K562 (cell line): ENCODE measurements around the gene GNS. TPM values are rescaled to one million over a fixed set of nuclear protein-coding genes. Genes with fewer than 3 reads are reported as not detected.

Experiments
- ARID4B ChIP-seq: sonication (generic); formaldehyde crosslinking; IDR thresholded peaks from 2 replicates; pipeline ENCODE4 v1.8.0; 2022; ENCODE audit warnings: mild to moderate bottlenecking, missing genetic modification reagents
- CBFA2T3 ChIP-seq: fragments of 450-650 bp; IDR thresholded peaks from 2 replicates; pipeline ENCODE4 v1.6.1; 2017
- MYC ChIP-seq, 2 experiments: fragments of 250-450 bp in 1 of 2; sonication (Bioruptor Pico) in 1 of 2; IDR thresholded peaks; 2 replicates each; pipeline versions ENCODE4 v1.5.1 to v1.6.1; 2012 to 2021; ENCODE audit warnings: low read depth in 2 of 2, borderline replicate concordance in 1 of 2, improper control_type of control experiment in 1 of 2, low read length in 1 of 2, mild to moderate bottlenecking in 1 of 2, moderate library complexity in 1 of 2
- NR2F6 ChIP-seq: fragments of 450-650 bp; formaldehyde crosslinking; IDR thresholded peaks from 2 replicates; pipeline ENCODE4 v1.4.0; 2020; ENCODE audit warnings: mild to moderate bottlenecking
- POLR3G ChIP-seq: IDR thresholded peaks from 2 replicates; pipeline ENCODE4 v1.6.1; 2011; ENCODE audit not compliant: insufficient read length, insufficient replicate concordance; ENCODE audit errors: extremely low read depth
- PTTG1 ChIP-seq: fragments of 450-650 bp; IDR thresholded peaks from 2 replicates; pipeline ENCODE4 v1.6.1; 2016; ENCODE audit warnings: low read depth, mild to moderate bottlenecking, missing genetic modification characterization, missing compliant biosample characterization
- RBFOX2 ChIP-seq: fragments of 200-400 bp; formaldehyde crosslinking; IDR thresholded peaks from 2 replicates; pipeline ENCODE4 v1.6.1; 2017; ENCODE audit warnings: low read depth, mild to moderate bottlenecking, low read length, moderate library complexity
- UBTF ChIP-seq, 2 experiments: IDR thresholded peaks; 2 replicates each; pipeline ENCODE4 v1.6.1; 2012; ENCODE audit warnings: improper control_type of control experiment in 2 of 2, low read depth in 2 of 2, low read length in 2 of 2, borderline replicate concordance in 1 of 2
- WHSC1 ChIP-seq: IDR thresholded peaks from one replicate; pipeline ENCODE4 v1.6.1; 2012; ENCODE audit warnings: low read length, control low read depth, inconsistent platforms
- ZEB2 ChIP-seq: fragments of 450-650 bp; IDR thresholded peaks from 2 replicates; pipeline ENCODE4 v1.6.1; 2016
- ZNF695 ChIP-seq: fragments of 450-650 bp; formaldehyde crosslinking; IDR thresholded peaks from 2 replicates; pipeline ENCODE4 v1.4.0; 2020; ENCODE audit warnings: mild to moderate bottlenecking, moderate library complexity
- polyA plus RNA-seq, 8 experiments: library from polyadenylated mRNA; depleted of rRNA in 4 of 8; stranded (reverse) in 5 of 8; unstranded in 3 of 8; fragments of >200 nt; fragmentation: Nextera tagmentation in 2 of 8; fragmentation: Illumina TruSeq in 1 of 8; extraction: Ambion mirVana in 2 of 8; extraction: Trizol in 1 of 8; gene quantifications; 2 replicates each; pipeline versions ENCODE4 v1.2.1 to v1.2.3, GENCODE V29; 2011 to 2014; ENCODE audit warnings: inconsistent platforms in 1 of 8, missing spikeins in 1 of 8
- total RNA-seq, 7 experiments: library from RNA; depleted of rRNA in 6 of 7; stranded (reverse); fragments of >200 nt in 6 of 7; fragmentation: Illumina TruSeq in 2 of 7; extraction: Trizol in 2 of 7; gene quantifications; 2 replicates each; pipeline versions ENCODE4 v1.2.1 to v1.2.3, GENCODE V29; 2011 to 2021; ENCODE audit warnings: low replicate concordance in 1 of 7

The GNS gene
- total and polyA plus RNA-seq, 9 of the 15 experiments (the other 6 are each of a cell fraction or from before 2014, with no cell fraction given), result 4.6 to 30.3 (median 18.9) TPM

GRCh38 chr12:64800640-64801039 is 41.4 kb upstream of the GNS start (continued):
- no peak for TF ChIP-seq WHSC1
- TF ChIP-seq ZEB2, result no peak
- TF ChIP-seq NR2F6, result no peak
- no peak for TF ChIP-seq ARID4B
- no peak for TF ChIP-seq MYC (IDR thresholded peaks at IDR 0.05; ENCODE audit: low read depth, low read length)
- TF ChIP-seq MYC (CRISPR knock-in tag; IDR thresholded peaks at IDR 0.05; ENCODE audit: borderline replicate concordance, low read depth), result no peak
- TF ChIP-seq RBFOX2, result no peak
- no peak for TF ChIP-seq PTTG1 (tag)
- no peak for TF ChIP-seq UBTF (IDR thresholded peaks at IDR 0.05; ENCODE audit: borderline replicate concordance in 1 of 2, low read depth in 2 of 2, low read length in 2 of 2)
- TF ChIP-seq ZNF695 (CRISPR knock-in tag), result no peak
- TF ChIP-seq POLR3G, result no peak
- TF ChIP-seq CBFA2T3, result no peak
- TF ChIP-seq, all 486 proteins: peak for 0
